Caco-2 (cell line): ENCODE data around the gene CREBBP. TPM values are rescaled to one million over a fixed set of nuclear protein-coding genes. Genes with fewer than 3 reads are reported as not detected.

Source experiments
- BruUV-seq: library from RNA; stranded (reverse); fragments of 400-500 nt; replicated peaks from 2 replicates; lab custom pipeline; 2021; lab: Mats Ljungman, UMichigan
- CTCF ChIA-PET: fragments of 300-600 bp; sonication (Branson Sonifier 250); formaldehyde crosslinking; loops from one replicate; lab custom pipeline; 2022; ENCODE audit warnings: antibody characterized with exemption; lab: Charles Lee
- POLR2A ChIA-PET: fragments of 300-600 bp; sonication (Branson Sonifier 250); formaldehyde crosslinking; loops from one replicate; lab custom pipeline; 2022; ENCODE audit warnings: antibody characterized with exemption; lab: Charles Lee
- DNase-seq, 2 experiments: peaks; one replicate each; pipeline versions ENCODE4 v3.0.0 to v3.0.0-alpha.2; 2020 to 2022
- H3K27me3 ChIP-seq: replicated peaks from 2 replicates; pipeline ENCODE4 v1.6.0; 2011; ENCODE audit warnings: low read length; ENCODE audit not compliant: control insufficient read depth, insufficient read depth
- H3K36me3 ChIP-seq: 2 replicates; pipeline ENCODE4 v1.5.1; 2011; ENCODE audit warnings: low read length; ENCODE audit not compliant: control insufficient read depth, insufficient read depth
- H3K4me1 ChIP-seq: fragments of 250-450 bp; sonication (Bioruptor Pico); 2 replicates; pipeline ENCODE4 v1.5.1; 2020; ENCODE audit warnings: mild to moderate bottlenecking
- H3K4me3 ChIP-seq: 2 replicates; pipeline ENCODE4 v1.5.1; 2011; ENCODE audit warnings: low read depth, mild to moderate bottlenecking, control low read depth, low read length
- H3K9me3 ChIP-seq: fragments of 250-450 bp; sonication (Bioruptor Pico); 2 replicates; pipeline ENCODE4 v1.5.1; 2020; ENCODE audit warnings: mild to moderate bottlenecking, moderate library complexity
- H3K27ac Mint-ChIP-seq: one replicate; pipeline ENCODE4 v1.8.0; 2022; ENCODE audit warnings: mixed read lengths; ENCODE audit not compliant: unreplicated experiment
- H3K27me3 Mint-ChIP-seq: one replicate; pipeline ENCODE4 v1.8.0; 2022; ENCODE audit warnings: mixed read lengths; ENCODE audit not compliant: insufficient read depth, unreplicated experiment
- H3K36me3 Mint-ChIP-seq: one replicate; pipeline ENCODE4 v1.8.0; 2022; ENCODE audit warnings: mild to moderate bottlenecking, mixed read lengths; ENCODE audit not compliant: insufficient read depth, unreplicated experiment
- H3K4me1 Mint-ChIP-seq: one replicate; pipeline ENCODE4 v1.8.0; 2022; ENCODE audit warnings: low read depth, mixed read lengths; ENCODE audit not compliant: unreplicated experiment
- H3K4me3 Mint-ChIP-seq: one replicate; pipeline ENCODE4 v1.8.0; 2022; ENCODE audit warnings: mild to moderate bottlenecking, moderate library complexity, mixed read lengths; ENCODE audit not compliant: unreplicated experiment
- H3K9me3 Mint-ChIP-seq: one replicate; pipeline ENCODE4 v1.8.0; 2022; ENCODE audit warnings: mixed read lengths; ENCODE audit not compliant: unreplicated experiment
- intact Hi-C: fragments of 100-400 bp; cut with micrococcal nuclease; formaldehyde crosslinking; loops from one replicate; pipeline ENCODE4 v1.10.0; 2022; ENCODE audit not compliant: unreplicated experiment
- total RNA-seq: library from RNA; stranded (reverse); gene quantifications from 2 replicates; pipeline ENCODE4 v1.2.3, GENCODE V29; 2022
- TF ChIP-seq, protein P1 (sequence below), 2 experiments: fragments of 200-600 bp in 1 of 2; IDR thresholded peaks; 1 replicate in 1 of 2; 2 replicates in 1 of 2; pipeline versions ENCODE4 v1.5.1 to v1.8.0; 2011 to 2022; ENCODE audit warnings: antibody characterized with exemption in 1 of 2, control low read depth in 1 of 2, inconsistent platforms in 1 of 2, low read depth in 1 of 2, low read length in 1 of 2, mild to moderate bottlenecking in 1 of 2, moderate library complexity in 1 of 2; ENCODE audit not compliant: insufficient read depth in 1 of 2, severe bottlenecking in 1 of 2, unreplicated experiment in 1 of 2

Gene CREBBP
- total RNA-seq, 1 experiment from 2014 or later, result 65.3 TPM

DNA sequence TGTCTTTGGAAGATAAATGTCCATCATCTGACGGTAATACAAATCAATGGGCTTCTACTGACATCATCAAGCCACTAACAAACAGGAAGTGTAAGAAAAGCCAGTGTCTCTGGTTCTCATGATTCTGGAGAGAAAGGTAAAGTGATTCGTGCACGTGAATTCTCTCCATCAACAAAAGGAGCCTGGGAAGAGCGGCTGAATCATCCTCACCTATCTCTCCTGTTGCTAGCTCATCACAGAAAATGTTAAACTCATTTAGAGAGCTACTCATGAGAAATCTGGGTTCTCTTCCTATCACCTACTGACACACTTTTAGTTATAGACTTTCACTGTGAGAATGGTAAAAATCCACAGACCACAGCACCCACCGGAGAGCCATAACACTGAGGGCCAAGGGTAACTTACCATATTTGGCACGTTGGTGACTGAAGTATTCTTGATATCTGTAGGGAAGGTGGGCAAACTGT is 70.3 kb downstream of the CREBBP start:
- H3K27me3 Mint-ChIP-seq, result no peaks in the 10 kb centered on the region
- no peak overlapping the region for H3K4me3 ChIP-seq
- H3K4me1 Mint-ChIP-seq, result peaks cover 7% of the 10 kb centered on the region
- no peaks in the 10 kb centered on the region for H3K27me3 ChIP-seq
- H3K9me3 ChIP-seq, result no peaks in the 10 kb centered on the region
- peaks cover 44% of the 10 kb centered on the region for H3K36me3 Mint-ChIP-seq
- intact Hi-C loops, result no loop called here
- no peaks in the 10 kb centered on the region for H3K9me3 Mint-ChIP-seq
- POLR2A ChIA-PET, result no interaction called here
- H3K4me1 ChIP-seq, result no peaks in the 10 kb centered on the region
- CTCF ChIA-PET, result no interaction called here
- TF ChIP-seq, protein P1, sequence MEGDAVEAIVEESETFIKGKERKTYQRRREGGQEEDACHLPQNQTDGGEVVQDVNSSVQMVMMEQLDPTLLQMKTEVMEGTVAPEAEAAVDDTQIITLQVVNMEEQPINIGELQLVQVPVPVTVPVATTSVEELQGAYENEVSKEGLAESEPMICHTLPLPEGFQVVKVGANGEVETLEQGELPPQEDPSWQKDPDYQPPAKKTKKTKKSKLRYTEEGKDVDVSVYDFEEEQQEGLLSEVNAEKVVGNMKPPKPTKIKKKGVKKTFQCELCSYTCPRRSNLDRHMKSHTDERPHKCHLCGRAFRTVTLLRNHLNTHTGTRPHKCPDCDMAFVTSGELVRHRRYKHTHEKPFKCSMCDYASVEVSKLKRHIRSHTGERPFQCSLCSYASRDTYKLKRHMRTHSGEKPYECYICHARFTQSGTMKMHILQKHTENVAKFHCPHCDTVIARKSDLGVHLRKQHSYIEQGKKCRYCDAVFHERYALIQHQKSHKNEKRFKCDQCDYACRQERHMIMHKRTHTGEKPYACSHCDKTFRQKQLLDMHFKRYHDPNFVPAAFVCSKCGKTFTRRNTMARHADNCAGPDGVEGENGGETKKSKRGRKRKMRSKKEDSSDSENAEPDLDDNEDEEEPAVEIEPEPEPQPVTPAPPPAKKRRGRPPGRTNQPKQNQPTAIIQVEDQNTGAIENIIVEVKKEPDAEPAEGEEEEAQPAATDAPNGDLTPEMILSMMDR (IDR thresholded peaks at IDR 0.05; ENCODE audit: insufficient read depth in 1 of 2, low read depth in 1 of 2, low read length in 1 of 2, severe bottlenecking in 1 of 2, unreplicated experiment in 1 of 2), result no peak
- BruUV-seq, result no TSS peak
- no peak overlapping the region for H3K4me3 Mint-ChIP-seq
- H3K27ac Mint-ChIP-seq, result no peak overlapping the region
- peaks cover 1% of the 10 kb centered on the region; the same call in 1 of the 2 replicates for H3K36me3 ChIP-seq
- no peak for DNase-seq

DNA sequence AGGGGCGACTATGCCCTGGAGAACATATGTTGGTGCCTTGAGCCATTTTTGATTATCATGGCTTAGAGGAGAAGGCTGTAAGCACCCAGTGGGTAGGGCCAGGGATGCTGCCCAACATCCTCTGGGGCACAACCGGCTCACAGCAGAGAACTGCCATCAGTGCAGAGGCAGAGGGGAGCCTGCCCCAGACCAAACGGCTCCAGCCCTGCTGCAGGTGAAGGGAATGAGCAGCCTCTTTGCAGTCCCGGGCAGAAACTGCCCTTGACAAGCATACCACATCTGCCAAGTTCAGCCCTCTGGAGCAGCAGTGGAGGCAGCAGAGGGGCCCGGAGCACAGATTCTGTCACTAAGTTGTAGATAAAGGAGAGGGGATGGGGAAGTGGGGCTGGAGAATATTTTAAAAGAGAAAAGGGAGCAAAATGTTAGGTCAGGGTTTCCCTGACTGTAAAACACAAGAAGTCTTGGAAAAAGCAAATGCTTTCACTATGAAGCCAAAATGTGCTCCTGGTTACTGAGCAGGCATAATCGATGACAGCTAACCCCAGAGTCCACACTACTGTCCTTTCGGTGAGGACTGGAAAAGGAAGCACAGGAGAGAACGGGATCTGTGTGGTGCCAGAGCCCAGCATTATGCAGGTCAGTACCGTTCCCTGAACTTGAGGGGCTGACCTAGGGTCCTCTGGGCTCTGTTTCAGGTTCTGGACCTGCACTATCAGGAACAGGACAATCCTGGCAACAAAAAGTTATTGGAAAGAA is 72.0 kb downstream of the CREBBP start:
- no peak for DNase-seq
- Histone ChIP-seq H3K36me3 (peaks cover 1% of the 10 kb centered on the region; the same call in 1 of the 2 replicates), H3K4me1 (no peaks in the 10 kb centered on the region), H3K9me3 (no peaks in the 10 kb centered on the region), H3K4me3 (no peak overlapping the region), H3K27me3 (no peaks in the 10 kb centered on the region)
- POLR2A ChIA-PET, result no interaction called here
- Mint-ChIP-seq H3K4me3 (no peak overlapping the region), H3K27me3 (no peaks in the 10 kb centered on the region), H3K27ac (no peak overlapping the region), H3K36me3 (peaks cover 34% of the 10 kb centered on the region), H3K9me3 (no peaks in the 10 kb centered on the region), H3K4me1 (peaks cover 7% of the 10 kb centered on the region)
- CTCF ChIA-PET, result no interaction called here
- BruUV-seq, result no TSS peak
- intact Hi-C loops, result no loop called here
- TF ChIP-seq, protein P1 (IDR thresholded peaks at IDR 0.05; ENCODE audit: insufficient read depth in 1 of 2, low read depth in 1 of 2, low read length in 1 of 2, severe bottlenecking in 1 of 2, unreplicated experiment in 1 of 2), result no peak

DNA sequence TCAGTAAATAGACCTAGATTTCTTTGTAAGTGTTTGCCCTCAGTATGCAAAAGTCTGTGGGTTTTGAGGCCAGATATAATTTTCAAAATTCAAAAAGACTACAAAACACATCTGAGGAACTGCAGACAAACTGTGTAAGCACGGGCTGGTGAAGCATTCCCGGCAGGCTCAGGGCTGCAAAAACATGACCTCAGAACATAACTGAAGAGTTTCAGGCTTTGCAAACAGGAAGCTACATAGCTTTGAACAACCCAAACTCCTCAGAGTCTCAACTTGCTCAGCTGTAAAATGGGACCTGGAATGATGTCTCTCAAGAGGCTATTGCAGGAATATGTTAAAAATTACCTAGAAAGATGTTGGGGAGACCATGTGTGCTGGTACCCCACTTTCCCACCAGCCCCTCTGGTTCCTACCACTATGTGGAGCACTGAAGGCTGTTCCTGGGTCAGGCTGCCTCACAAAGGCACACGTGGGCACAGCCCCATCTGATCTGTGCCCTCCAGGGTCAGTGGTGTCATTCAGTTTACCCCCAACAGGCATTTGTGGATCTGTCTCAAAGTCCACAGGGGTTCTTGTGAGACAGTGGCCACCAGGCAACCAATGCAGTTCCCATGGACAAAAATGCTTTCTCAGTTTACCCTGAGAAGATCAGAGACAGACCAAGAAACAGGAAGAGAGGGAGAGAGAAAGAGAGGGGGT is 72.9 kb downstream of the CREBBP start:
- no peak overlapping the region for H3K4me3 Mint-ChIP-seq
- Histone ChIP-seq H3K4me1 (no peaks in the 10 kb centered on the region), H3K9me3 (no peaks in the 10 kb centered on the region), H3K27me3 (no peaks in the 10 kb centered on the region), H3K4me3 (no peak overlapping the region), H3K36me3 (peaks cover 1% of the 10 kb centered on the region; the same call in 1 of the 2 replicates)
- TF ChIP-seq, protein P1 (IDR thresholded peaks at IDR 0.05; ENCODE audit: insufficient read depth in 1 of 2, low read depth in 1 of 2, low read length in 1 of 2, severe bottlenecking in 1 of 2, unreplicated experiment in 1 of 2), result no peak
- DNase-seq, result no peak
- intact Hi-C loops, result no loop called here
- no peaks in the 10 kb centered on the region for H3K9me3 Mint-ChIP-seq
- no peak overlapping the region for H3K27ac Mint-ChIP-seq
- POLR2A ChIA-PET, result no interaction called here
- peaks cover 7% of the 10 kb centered on the region for H3K4me1 Mint-ChIP-seq
- CTCF ChIA-PET, result no interaction called here
- no peaks in the 10 kb centered on the region for H3K27me3 Mint-ChIP-seq
- peaks cover 39% of the 10 kb centered on the region for H3K36me3 Mint-ChIP-seq
- BruUV-seq, result no TSS peak
